NCI-H1694 (cell line): Measurements from ENCODE around the gene LRP1B.

Experiments
- DNase-seq: peaks from one replicate; lab custom pipeline; 2025; lab: John Stamatoyannopoulos, UW

The LRP1B gene

DNA sequence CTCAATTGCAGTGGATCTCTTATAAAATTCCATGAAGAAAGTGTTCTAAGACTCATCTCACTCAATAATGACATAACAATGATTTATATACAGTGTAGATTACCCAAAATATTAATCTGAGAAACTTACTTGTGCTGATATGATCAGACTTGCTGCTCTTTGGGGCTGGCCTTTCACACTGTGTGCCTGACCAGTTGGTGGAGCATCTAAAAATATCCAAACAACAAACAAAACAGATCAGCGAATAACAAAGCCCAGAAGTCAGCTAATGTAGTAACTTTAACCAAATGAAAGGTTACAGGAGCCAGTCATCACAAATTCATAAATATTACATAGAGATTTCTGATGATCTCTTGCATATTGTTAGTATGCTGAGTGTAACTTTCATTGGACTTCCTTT is 1883.9 kb downstream of the LRP1B start:
- no peak for DNase-seq

GRCh38 chr2:140246058-140246457 is 1884.8 kb downstream of the LRP1B start:
- DNase-seq: no peak

DNA sequence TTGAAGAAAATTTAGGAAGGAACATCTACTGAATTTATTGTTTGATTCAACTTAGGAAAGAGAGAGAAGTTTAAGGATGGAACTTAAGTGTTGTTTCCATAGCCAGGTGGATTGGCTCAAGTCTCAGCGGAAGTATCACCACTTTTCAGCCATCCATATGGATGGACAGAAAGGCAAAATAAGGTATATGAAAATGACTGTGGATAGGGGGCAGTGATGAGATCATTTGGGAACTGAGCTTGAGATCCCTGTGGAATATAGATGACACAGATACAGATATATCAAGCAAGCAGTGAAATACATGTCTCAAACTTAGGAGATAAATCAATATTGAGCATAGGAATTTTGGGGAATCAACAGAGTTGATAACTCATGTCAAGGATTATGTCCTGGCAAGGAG is 1887.9 kb downstream of the LRP1B start:
- no peak for DNase-seq

GRCh38 chr2:140234116-140234515 is 1896.7 kb downstream of the LRP1B start:
- DNase-seq: no peak

DNA sequence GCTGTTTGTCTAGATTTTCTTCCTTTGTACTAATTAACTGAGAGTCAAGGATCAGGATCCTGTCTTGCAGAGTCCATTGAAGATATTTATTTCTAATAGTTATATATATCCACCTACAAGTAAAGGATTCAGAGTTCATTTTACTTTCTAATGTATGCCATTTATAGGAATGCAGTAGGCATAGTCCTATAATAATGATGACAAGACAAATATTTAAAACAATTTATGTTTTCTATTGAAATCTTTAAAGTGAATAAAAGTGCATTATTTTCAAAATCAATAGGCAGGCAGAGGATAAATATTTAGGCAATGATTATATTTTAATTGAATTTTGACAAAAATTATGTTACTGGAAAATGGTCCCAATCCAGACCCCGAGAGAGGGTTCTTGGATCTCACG is 1919.9 kb downstream of the LRP1B start:
- no peak for DNase-seq

DNA sequence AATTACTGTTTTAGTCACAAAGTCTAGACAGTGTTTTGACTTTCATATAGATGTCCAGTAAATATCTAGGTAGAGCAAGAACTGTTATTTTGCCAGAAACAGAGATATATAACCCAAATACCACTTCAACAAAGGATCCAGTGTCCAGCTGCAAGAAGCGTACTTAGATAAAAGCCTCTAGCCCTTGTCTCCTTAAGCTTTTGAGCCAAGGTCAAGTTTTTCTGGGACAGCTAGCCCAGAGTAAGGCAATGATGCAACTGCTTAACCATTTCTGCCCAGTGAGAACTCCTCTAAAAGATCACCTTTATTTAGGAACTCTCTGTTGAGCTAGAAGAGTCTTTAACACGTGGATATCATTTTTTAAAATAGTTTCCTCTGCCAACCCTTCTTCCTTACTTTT is 1925.7 kb downstream of the LRP1B start:
- DNase-seq: no peak

- DNase-seq: no peak
Measured at GRCh38 chr2:140203347-140203746, 1927.5 kb downstream of the LRP1B start.

GRCh38 chr2:140201572-140201971 is 1929.2 kb downstream of the LRP1B start:
- no peak for DNase-seq

GRCh38 chr2:140200764-140201163 is 1930.1 kb downstream of the LRP1B start:
- no peak for DNase-seq

DNA sequence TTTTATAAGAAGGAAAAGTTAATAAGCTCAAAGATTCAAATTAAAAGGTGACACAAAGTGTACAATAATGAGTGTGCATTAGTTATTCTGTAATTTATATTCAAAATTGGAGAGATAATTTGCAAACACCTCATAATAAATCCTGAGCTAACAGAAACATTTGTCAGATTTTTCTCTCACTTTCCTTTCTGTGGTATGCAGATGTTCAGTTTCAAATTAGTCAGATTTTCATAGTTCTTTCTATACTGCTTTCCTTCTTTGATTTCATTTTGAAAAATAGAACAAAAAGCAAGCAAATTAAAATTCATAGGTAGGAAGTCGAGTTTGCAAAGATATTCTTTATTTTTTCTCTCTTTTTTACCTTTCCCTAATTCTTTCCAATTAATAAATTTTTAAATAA is 1930.5 kb downstream of the LRP1B start:
- DNase-seq: no peak

- DNase-seq: no peak
Measured at GRCh38 chr2:140199312-140199711, 1931.5 kb downstream of the LRP1B start.

- no peak for DNase-seq
Measured at GRCh38 chr2:140187086-140187485, 1943.7 kb downstream of the LRP1B start.

DNA sequence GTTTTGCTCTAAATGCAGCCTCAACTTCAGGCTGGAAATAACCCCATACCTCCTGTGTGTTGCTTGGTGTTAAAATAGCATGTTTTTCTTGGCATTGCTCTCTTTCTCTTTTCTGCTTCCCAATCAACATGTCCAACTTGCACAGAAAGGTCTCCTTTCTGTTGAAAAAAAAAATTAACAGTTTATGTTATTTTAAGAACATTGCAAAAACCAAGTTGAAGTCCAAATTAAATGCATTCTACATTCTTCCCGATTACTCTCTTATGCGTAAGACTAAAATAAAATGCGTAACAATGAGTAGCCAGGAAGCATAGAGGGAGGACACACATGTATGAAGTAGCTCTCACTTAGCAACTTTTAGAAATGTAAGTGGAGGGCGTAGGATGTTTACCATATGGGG is 1944.5 kb downstream of the LRP1B start:
- DNase-seq: no peak

GRCh38 chr2:140185076-140185475 is 1945.7 kb downstream of the LRP1B start:
- DNase-seq: no peak

DNA sequence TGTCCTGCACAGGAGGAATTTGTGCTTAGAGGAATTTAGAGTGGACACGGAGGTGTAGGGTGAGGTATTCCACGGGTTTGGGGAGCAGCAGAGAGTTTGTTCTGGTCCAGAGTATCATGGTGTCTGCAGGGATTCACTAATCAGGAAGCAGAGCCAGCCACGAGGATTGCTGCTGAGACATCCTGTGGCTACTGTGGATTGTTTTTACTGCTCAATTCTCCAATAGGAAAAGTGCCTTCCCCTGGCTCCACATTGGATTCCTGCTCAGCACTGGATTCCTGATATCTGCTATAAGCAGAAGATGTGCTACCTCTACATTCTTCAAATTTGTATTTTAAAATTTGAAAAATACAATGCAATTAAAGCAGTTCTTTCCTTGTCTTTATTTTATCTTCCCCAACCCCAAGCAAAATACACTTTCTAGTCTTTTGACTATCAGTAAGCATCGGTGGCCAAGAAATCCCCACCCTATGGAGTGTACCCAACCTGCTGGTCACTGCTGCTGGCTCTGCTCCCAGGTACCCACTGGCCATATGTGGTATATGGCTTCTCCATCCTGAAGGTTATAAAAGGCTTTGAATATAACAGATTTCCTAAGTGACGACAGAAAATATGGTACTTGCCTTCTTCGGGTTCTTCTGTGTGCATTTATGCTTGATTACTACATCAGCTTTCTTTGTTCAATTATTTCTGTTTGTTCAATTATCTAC is 1947.6 kb downstream of the LRP1B start:
- DNase-seq: no peak
